DMS53 (cell line): Measurements from ENCODE around the gene EIF3L.

ENCODE experiments used
- DNase-seq: peaks from one replicate; lab custom pipeline; 2025; lab: John Stamatoyannopoulos, UW

Gene EIF3L

GRCh38 chr22:37926771-37927636 is 77.8 kb downstream of the EIF3L start:
- no peak for DNase-seq

- DNase-seq = no peak
Observed at GRCh38 chr22:37927637-37927936, 78.4 kb downstream of the EIF3L start.

GRCh38 chr22:37929390-37929789 is 80.2 kb downstream of the EIF3L start:
- DNase-seq = no peak

- DNase-seq = peak; percentile 44
Observed at GRCh38 chr22:37930270-37930951, 81.2 kb downstream of the EIF3L start.

GRCh38 chr22:37930952-37931440 is 81.8 kb downstream of the EIF3L start:
- peak; percentile 21 for DNase-seq

DNA sequence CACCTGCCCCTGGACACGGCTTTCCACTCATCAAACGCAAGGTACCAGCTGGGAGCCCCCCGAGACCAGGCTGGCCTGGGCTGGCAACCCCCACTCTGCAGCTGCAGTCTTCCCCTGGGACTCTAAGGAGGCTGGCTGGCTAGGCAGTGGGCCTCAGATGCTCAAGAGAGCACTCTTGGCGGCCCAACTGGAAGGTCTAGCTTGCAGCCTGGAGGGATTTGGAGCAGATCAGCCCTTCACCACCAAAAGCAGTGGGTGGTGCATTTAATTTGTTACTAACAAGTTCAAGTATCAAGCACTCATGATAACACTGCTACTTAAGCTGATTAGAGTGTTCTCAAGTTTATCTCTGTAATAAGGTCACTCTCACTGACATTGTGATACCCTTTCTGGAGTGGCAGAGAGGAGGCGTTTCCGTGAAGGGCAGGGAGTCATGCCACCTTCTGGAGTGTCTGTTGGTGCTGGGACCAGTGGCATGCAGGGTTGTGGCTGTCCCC is 82.7 kb downstream of the EIF3L start:
- no peak for DNase-seq

GRCh38 chr22:37932401-37932800 is 83.2 kb downstream of the EIF3L start:
- no peak for DNase-seq

DNA sequence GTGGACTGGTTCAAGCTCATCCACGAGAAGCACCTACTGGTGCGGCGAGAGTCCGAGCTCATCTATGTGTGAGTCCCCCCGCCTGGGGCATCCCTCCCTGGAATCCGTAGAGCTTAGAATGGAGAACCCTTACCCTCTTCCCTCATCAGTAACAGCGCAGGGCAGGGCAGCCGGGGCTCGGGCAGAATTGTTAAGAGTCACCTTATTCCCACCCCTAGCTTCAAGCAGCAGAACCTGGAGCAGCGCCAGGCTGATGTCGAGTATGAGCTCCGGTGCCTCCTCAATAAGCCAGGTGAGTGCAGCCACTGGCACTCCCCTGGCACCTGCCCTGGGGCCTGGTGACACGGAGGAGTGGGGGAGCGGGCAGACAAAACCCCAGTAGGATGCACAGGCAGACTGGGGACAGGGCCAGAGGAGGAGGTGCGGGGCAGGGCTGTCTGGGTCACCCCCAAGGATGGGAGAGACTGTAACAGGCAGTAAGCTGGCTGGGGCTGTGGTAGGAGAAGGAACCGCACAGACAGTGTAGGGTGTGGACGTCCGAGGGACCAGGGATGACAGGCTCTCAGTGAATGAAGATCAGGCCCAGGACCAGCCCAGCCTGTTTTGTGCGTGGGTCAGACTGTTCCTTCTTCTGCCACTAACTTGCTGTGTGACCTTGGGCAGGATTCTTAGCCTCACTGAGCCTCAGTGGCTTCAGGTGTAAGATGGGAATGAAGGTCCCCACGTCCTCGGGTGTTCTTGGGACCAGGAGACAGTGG is 83.8 kb downstream of the EIF3L start:
- no peak for DNase-seq

DNA sequence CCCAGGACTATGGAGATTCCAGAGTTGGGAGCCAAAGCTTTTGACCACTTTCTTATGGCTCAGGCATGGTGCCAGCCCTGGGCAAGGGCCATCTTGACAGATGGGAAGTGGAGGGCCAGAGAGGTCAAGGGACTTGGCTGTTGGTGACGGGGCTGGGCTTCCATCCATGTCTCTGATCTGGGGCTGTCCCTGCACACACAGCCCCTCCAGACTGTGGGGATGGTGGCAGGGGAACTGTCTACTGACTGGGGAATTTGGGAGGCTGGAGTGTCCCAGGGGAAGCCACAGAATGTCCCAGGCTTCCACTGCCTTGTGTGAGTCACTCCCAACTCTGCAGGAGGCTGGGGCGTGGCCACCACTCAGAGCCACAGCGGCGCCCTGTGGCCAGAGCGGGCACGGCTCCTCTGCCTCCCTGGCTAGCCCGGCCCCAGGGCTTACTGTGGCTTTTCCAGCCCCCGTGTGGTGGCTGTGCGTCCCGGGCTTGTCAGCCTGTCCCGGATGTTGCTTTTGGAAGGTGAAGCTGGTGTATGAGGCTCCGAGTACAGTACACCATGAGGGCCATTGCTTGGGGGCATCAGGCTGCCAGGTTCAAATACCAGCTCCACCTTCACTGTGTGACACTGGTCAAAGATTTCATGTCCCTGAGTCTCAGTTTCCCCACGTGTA is 84.6 kb downstream of the EIF3L start:
- DNase-seq = peak; percentile 83
